Cortex of kidney (tissue), 1 donor: ENCODE data around the gene DTNBP1.

Experiments used
- DNase-seq: peaks from one replicate; lab custom pipeline; 2025; lab: John Stamatoyannopoulos, UW

Gene DTNBP1

DNA sequence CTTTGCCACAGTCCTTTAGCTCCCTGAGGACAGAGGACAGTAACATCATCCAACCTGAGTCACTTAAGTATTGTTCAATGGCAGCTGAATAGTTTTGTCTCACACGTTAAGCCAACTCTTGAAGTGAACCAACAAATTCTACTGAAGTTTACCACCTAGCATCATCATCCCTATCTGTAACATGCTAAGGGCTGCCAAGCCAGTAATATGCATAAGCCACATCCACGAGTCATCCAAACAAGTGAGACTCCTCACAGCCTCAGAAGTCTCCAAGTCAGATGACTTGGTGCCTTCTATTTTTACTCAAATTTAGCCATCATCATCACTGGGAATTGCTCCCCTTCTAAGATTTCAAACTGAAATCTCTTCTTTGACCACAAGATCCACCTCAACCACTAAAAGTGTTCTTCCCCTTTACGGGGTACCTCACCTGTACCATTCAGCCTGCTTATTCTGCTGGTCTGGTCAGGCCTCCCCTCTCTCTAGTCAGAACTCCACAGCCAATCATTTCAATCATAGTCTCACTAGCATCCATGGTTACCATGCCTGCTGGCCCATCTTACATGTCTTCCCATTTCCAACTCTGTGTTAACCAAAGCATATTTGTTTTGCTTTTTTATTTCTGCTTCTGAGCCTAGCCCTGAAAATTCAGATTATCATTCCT, 73.7 kb downstream of the DTNBP1 start:
- no peak for DNase-seq

DNA sequence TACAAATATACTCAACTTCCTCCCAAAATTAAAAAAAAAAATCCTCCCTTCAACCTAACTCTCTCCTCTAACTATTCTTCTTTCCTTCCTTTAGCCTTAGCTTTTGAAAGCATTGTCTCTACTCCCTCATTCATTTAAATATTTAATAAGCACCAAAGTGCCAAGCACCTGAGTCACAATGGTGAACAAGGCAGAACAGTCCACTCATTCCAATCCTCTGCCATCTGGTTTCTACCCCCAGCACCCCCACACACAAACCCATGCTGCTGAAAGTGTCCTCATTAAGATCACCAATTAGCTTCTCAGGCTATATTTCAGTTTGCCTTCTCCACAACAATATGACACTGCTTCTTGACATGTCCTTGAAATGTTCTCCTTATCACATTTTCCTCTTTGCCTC, 76.3 kb downstream of the DTNBP1 start:
- DNase-seq, result no peak

DNA sequence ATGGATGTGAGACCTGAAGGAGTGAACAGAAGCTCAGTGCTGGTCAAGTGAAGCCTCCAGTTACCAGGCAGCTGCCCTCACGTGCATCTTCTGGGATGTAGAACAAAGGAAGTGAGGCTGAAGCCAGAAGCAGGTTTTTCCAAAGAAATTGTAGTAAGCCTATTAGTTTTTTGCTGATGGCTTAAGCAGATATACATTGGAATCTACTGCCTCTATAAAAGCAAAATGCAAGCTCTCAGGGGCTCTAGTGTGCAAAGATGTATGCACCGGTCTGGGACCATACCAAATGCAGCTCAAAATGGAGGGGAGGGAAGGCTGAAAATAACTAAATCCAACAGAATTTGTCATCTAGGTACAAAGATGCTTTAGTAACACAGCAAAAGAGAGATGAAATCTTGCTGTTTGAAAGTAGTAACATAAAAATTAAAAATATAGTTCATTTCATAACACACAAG, 77.0 kb downstream of the DTNBP1 start:
- DNase-seq, result no peak

DNA sequence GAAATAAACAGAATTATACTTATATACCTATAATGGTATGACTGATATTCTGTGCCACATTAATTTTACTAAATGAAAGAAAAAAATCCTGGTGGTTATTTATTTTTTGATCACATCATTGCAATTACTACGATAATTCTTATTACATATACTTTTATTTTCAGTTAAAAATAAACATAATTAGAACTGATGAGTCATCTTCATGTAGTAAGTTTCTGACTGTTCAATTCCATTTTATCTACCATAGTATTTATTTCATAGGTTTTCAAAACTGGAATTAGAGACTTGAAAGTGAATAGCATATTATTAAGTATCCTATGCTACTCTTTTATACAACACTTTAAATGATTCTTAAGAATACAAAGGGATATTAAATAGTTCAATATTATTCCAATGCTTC, 80.3 kb downstream of the DTNBP1 start:
- DNase-seq, result no peak

DNA sequence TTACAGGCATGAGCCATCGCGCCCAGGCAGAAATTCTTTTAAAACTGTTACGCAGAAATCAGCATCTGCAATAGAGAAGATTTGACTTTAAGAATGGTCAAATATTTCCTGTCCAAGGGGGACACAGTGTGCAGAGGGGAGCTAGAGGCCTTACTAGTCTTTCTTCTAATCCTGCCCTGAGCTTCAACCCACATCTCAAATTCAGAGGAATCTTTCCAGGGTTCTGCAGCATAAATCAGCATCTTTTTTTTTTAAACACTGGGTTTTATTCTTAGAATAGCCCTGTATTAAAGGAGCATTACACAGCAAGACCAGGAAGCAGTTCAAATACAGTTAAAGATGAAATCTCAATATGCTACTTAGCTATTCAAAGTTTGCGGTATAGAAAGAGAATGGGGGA, 81.1 kb downstream of the DTNBP1 start:
- no peak for DNase-seq

DNA sequence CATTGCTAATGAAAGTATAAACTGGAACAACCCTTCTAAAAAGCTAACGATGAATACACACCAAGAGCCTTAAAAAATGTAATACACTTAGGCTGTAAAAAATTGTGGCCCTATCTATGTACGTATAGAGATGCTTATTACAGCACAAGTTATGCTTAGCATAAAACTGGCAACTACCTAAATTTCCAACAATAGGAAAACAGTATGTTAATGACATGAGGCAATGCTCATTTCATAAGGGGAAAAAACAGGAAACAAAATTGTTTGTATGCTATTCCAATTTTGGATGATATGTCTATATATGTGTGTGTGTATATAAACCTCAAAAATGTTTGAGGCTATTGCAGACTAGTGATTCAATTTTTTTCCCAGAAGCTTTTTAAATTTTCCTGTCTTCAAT, 82.5 kb downstream of the DTNBP1 start:
- no peak for DNase-seq

DNA sequence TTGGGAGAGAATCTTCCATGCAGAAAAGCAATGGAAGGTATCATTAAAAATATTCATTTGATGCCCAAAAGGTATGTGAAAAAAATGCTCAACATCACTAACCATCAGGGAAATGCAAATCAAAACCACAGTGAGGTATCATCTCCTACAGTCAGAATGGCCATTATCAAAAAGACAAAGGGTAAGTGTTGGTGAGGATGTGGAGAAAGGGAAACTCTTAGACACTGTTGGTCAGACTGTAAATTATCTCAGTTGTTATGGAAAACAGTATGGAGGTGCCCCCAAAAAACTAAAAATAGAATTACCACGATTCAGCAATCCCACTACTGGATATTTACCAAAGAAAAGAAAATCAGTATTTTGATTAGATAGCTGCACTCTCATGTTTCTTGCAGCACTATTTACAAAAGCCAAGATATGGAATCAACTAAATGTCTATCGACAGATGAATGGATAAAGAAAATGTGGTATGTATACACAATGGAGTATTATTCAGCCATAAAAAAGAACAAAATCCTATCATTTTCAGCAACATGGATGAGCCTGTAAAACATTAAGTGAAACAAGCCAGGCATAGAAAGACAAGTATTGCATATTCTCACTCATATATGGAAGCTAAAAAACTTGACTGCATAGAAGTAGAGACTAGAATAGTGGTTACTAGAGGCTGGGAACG, 84.0 kb downstream of the DTNBP1 start:
- DNase-seq, result no peak

DNA sequence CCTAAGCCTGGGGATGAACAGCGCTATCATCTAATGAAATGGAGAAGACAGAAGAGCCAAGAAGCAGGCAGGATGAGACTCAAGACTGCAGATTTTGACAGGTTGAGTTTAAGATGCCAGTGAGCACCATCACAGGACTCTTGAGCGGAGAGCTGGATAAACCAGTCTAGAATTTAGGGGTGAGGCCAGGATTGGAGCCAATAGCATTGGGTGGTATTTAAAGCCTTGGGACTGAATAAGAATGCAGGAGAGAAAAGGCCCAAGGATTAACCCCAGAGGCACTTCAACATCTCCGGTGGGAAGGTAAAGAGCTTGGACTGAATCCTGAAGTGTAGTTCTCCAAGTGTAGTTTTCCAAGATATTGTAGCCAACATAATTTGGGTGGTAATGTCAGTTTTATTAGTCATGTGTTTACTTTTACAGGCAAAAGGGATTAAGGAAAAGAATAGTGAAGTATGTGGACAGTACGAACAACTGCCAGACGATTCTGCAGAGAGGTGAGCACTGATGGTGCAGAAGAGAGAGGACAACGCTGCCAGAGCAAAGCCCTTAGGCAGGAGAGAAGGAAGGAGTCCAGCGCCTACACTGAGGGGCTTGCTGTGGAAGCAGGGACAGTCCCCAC, 85.2 kb downstream of the DTNBP1 start:
- DNase-seq, result no peak

DNA sequence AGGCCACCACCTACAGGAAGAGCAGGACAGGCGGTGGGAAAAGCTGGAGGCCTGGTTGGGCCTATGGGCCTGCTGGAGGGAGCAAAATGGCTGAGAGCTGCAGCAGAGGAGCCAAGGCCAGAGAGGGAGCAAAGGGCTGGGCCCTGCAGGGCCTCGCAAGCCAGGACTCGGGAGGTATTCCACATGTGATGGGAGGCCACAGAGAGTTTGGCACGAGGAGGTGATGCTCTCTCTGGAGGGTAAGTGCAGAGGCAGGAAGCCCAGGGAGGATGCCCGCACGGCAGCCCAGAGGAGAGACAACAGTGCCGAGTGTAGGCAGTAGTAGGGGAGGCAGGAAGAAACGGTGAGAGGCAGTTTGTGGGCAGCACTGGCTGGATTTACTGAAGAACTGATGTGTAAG, 85.7 kb downstream of the DTNBP1 start:
- DNase-seq, result no peak

DNA sequence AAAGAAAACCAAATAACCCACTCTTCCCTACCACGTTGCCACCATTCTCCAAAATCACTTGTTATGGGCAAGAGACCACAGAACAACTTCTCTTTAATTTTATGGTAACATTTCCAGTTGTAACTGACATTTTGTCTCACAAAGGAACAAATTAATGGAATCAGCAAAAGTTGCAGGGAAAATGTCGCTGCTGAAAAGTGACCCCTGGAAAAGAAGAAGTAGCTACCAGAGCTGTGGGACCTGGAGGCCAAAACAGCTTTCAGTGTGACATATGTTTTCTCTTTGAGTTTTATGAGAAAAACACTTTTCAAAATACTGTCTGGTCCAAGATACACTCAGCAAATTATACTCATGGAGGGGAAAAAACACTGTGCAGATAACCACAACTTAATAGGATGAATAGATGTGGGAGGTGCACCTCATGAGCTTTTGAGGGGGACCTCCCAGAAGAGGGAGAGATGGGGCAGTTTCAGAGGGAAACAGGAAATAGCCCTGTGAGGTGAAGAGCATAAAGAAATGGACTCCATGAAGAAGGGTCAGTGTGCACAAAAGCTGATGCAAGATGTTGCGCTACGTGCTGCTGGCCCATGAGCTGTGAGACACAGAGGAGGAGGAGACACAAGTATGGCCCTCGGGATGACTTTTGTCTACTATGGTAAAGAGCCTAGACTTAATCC, 87.3 kb downstream of the DTNBP1 start:
- no peak for DNase-seq

DNA sequence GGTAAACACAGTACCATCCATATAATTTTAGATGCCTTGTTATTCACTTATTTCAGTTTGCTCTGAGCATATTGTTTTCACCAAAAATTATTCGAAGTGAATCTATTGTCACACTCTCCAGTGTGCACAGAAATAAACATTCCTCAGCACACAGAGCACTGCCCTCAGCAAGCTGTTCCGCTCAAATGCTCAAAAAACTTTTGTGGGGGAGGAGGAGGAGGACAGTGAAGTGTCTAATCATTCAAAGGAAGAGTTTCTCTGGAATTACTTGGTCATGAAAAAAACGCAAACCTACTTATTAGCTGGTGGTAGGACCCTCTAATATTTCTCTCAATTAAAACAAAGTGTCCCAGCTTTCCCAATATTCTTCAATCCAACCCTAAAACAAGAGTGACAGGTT, 88.3 kb downstream of the DTNBP1 start:
- no peak for DNase-seq

DNA sequence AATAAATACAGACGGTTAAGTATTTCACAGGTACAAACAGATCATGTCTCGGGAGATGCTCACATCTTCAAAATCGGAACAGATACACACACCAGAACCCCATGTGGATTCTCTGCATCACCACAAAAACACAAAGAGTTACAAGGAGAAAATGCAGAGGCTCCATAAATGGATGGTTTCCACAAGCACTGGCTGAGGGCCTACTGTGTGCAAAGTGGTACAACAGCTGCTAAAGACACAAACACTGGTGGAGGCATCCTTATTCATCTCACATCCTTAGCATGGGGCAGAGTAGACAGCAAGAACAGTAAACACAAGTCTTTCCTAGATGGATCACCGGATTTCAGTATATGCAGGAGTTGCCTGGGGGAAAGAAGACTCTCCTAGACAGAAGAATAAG, 88.8 kb downstream of the DTNBP1 start:
- no peak for DNase-seq

DNA sequence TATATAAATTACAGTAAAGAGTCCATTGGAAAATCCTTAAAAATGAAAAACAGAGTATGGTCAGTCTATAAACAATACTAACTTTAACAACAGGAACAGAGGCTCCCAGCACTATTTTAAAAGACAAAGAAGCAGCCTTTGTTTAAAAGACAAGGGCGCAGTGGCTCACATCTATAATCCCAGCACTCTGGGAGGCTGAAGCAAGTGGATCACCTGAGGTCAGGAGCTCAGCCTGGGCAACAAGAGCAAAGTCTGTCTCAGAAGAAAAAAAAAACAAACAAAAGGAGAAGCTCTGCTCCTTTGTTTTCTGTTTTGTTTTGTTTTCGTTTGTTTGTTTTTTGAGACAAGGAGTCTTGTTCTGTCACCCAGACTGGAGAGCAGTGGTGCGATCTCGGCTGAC, 89.4 kb downstream of the DTNBP1 start:
- no peak for DNase-seq

DNA sequence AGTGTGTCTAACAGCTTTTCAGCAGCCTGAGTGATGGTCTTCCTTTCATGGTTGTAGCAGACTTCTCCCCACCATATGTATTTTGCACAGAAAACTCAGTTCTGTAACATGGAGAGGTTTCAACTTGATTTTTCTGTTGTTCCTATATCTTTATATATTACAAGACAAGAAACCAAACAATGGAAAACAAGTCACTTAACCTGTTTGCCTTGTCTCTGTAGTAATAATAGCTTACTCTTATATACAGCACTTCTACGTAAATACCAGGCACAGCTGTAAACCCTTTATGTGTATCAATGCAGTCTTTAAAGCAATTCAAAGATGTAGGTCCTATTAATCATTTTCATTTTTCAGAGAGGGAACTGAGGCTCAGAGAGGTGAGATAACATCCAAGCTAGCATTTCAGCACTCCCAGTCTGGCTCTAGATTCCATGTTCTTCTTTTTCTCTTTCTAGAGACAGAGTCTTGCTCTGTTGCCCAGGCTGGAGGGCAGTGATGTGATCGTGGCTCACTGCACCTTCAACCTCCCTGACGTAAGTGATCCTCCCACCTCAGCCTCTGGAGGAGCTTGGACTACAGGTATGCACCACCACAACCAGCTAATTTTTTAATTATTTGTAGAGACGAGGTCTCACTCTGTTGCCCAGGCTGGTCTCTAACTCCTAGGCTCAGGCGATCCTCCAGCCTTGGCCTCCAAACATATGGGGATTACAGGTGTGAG, 90.4 kb downstream of the DTNBP1 start:
- no peak for DNase-seq

DNA sequence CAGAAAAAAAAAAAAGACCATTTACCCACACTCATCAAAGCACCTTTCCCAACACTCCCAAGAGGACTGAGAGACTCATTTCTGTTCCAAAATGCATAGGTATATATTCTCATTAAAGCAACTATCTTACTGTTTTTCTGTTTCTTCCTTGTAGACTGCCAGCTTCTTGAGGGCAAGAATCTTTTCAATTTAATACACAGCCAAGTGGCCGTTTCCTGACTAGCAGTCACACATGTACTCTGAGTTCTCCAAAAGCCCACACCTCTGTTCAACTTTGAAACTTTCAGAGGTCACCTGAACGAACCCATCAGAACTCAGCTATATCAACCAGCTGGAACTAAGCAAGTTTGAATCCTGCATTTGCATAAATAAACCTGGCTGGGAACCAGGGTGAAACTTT, 92.7 kb downstream of the DTNBP1 start:
- no peak for DNase-seq

DNA sequence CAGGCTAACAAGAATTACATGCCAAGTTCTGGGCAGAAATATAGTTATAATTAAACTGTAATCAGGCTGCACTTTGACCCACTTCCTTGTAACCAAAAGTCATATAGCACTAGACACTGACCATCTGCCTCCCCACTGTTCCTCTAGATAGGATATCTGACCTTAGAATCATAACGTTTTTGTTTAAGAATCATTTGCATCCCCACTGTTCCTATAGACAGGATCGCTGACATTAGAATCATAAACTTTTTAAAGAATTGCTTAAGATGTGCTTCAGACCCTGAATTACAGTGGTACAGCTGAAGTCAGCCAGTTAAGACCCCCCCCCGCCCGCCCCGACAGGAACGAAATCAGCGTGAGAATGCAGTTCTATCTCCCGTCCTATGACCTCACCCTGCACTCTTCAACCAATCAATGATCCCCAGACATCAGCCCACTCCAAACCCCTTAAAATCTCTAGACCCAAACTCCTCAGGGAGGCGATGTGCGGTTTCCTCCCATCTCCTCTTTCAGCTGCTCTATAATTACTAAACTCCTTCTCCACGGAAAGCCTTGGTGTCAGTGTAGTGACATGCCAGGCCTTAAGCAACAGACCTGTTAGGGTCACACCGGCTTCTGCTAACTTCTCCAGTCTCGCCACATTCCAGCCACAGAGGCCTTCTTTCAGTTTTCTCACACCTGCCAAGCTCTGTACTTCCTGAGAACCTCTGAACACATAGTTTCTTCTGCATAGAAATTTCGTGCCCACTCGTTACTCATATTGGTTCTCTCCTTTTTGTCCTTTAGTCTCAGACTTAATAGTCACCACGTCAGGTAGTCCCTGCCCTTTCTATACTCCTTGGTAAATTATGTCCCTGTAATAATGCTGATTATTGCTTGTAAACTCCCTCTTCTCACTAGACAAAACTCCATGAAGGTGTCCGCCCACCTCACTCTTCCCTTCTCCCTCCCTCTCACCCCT, 93.5 kb downstream of the DTNBP1 start:
- no peak for DNase-seq

DNA sequence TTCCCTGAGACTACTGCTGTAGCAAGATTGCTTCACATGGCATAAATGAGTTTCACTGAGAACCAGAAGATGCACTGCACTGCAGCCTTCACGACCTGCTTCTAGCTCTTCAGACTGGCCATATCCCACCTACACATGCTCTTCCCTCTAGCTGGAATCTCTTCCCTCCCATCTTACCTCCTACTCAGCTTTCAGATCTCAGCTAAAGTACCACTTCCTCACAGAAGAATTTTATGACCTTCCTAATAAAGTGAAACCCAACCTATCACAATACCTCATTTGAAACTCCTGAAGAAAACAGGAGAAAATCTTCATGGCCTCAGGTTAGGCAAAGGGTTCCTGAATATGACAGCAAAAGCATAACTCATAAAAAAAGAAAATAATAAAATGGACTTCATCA, 99.9 kb downstream of the DTNBP1 start:
- no peak for DNase-seq

DNA sequence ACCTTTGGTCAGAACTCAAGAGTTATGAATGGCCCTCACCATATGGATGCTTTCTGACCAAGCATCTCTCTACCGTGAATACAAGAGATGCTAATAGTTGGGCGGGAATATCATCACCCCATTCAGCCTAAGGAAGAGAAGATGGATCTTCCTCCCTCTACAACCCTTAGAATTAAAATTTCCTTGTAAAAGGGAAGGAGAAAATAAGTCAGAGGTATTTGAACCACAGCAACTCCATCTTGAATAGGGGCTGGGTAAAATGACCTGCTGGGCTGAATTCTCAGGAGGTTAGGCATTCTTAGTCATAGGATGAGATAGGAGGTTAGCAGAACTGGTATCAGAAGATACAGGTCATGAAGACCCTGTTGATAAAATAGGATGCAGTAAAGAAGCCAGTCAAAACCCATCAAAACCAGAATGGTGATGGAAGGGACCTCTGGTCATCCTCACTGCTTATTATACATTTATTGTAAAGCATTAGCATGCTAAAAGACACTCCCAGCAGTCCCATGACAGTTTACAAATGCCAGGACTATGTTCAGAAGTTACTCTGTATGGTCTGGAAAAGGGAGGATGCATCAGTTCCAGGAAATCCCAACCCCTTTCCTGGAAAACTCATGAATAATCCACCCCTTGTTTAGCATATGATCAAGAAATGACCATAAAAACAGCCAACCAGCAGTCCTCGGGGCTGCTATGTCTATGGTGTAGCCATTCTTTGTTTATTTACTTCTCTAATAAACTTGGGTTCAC, 101.2 kb downstream of the DTNBP1 start:
- DNase-seq, result no peak

DNA sequence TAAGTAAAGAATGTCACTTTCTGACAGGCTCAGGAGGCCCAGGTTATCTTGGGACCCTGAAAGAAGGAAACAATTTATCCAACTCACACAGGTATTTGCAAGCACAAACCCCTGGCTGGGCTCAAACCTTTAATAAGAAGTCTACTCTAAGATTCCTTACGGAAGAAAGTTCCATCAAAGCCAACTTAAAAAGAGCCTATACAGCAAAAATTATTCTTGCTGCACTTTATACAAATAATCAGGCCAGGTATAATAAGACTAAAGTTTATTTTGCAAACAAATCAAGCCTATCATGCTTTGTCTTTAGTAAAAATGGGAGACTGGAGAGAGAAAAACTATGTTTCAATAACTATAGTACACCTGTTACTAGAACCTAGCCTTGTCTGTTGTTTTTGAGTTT, 102.1 kb downstream of the DTNBP1 start:
- no peak for DNase-seq

DNA sequence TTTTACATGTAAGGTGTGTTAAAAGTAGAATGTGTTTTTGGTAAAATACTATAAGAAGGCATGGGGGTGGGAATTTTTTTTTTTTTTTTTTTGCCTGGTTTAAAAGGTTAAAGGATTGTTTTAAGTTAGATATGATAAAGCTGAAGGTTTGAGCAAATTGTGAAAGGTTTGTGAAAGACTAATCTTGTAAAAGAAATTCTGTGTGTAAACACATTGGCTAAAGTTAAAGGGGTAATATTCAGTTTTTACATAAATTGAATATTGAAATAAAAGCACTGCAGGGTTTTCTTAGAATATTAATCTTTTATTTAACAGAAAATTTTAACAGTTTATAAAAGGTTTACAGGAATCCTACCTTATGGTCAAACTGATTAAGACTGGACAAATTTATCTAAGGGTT, 105.7 kb downstream of the DTNBP1 start:
- DNase-seq, result no peak
